Glutamatergic neuron (in vitro differentiated cells): ENCODE results near the gene ARHGEF9. TPM values are rescaled to one million over a fixed set of nuclear protein-coding genes. Genes with fewer than 3 reads are reported as not detected.

Source experiments
- DNase-seq: peaks from one replicate; pipeline ENCODE4 v3.0.0; 2022
- H3K27ac Mint-ChIP-seq: one replicate; pipeline ENCODE4 v1.8.0; 2020; ENCODE audit warnings: mild to moderate bottlenecking, mixed read lengths, inconsistent platforms; ENCODE audit not compliant: unreplicated experiment
- H3K27me3 Mint-ChIP-seq: one replicate; pipeline ENCODE4 v1.8.0; 2020; ENCODE audit warnings: mild to moderate bottlenecking, moderate library complexity, mixed read lengths, inconsistent platforms; ENCODE audit not compliant: unreplicated experiment
- H3K36me3 Mint-ChIP-seq: one replicate; pipeline ENCODE4 v1.8.0; 2020; ENCODE audit warnings: mild to moderate bottlenecking, mixed read lengths, inconsistent platforms; ENCODE audit not compliant: unreplicated experiment
- H3K4me1 Mint-ChIP-seq: one replicate; pipeline ENCODE4 v1.8.0; 2020; ENCODE audit warnings: mild to moderate bottlenecking, low read depth, mixed read lengths, inconsistent platforms; ENCODE audit not compliant: unreplicated experiment
- H3K4me3 Mint-ChIP-seq: one replicate; pipeline ENCODE4 v1.8.0; 2020; ENCODE audit warnings: mild to moderate bottlenecking, mixed read lengths, inconsistent platforms; ENCODE audit not compliant: unreplicated experiment
- H3K9me3 Mint-ChIP-seq: one replicate; pipeline ENCODE4 v1.8.0; 2020; ENCODE audit warnings: mild to moderate bottlenecking, moderate library complexity, mixed read lengths, inconsistent platforms; ENCODE audit not compliant: unreplicated experiment
- total RNA-seq: library from RNA; stranded (reverse); fragmentation: NEBNext Ultra II Directional; extraction: Animal tissue kit (Norgen Biotek cat#: 25700); gene quantifications from one replicate; pipeline ENCODE4 v1.2.1, GENCODE V29; 2021; ENCODE audit not compliant: unreplicated experiment
- TF ChIP-seq, protein P1 (sequence below): fragments of 200-600 bp; sonication (generic); IDR thresholded peaks from one replicate; pipeline ENCODE4 v1.5.0; 2021; ENCODE audit not compliant: partially characterized antibody, unreplicated experiment

The ARHGEF9 gene
- total RNA-seq, 1 donor from 2014 or later = 138 TPM

DNA sequence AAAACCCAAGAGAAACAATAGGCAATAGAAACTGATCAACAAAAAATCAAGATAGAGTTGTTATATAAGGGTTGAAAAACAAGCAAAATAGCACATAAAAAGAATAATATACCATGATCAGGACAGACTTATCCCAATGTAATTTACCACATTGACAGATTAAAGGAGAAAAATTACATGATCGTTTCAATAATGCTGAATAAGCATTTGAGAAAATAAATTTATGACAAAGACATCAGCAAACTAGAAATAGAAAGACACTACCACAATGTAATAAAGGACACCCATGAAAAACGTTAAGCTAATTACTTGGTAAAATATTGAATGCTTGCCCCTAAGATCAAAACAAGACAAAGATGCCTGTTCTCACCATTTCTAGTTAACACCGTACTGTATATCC lies 105.6 kb downstream of the ARHGEF9 start:
- Mint-ChIP-seq H3K4me1 (no peaks in the 10 kb centered on the region), H3K27ac (no peak overlapping the region), H3K27me3 (peaks cover 2% of the 10 kb centered on the region), H3K9me3 (peaks cover 3% of the 10 kb centered on the region), H3K4me3 (no peak overlapping the region), H3K36me3 (peaks cover 15% of the 10 kb centered on the region)
- TF ChIP-seq, protein P1, sequence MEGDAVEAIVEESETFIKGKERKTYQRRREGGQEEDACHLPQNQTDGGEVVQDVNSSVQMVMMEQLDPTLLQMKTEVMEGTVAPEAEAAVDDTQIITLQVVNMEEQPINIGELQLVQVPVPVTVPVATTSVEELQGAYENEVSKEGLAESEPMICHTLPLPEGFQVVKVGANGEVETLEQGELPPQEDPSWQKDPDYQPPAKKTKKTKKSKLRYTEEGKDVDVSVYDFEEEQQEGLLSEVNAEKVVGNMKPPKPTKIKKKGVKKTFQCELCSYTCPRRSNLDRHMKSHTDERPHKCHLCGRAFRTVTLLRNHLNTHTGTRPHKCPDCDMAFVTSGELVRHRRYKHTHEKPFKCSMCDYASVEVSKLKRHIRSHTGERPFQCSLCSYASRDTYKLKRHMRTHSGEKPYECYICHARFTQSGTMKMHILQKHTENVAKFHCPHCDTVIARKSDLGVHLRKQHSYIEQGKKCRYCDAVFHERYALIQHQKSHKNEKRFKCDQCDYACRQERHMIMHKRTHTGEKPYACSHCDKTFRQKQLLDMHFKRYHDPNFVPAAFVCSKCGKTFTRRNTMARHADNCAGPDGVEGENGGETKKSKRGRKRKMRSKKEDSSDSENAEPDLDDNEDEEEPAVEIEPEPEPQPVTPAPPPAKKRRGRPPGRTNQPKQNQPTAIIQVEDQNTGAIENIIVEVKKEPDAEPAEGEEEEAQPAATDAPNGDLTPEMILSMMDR = no peak
- no peak for DNase-seq

DNA sequence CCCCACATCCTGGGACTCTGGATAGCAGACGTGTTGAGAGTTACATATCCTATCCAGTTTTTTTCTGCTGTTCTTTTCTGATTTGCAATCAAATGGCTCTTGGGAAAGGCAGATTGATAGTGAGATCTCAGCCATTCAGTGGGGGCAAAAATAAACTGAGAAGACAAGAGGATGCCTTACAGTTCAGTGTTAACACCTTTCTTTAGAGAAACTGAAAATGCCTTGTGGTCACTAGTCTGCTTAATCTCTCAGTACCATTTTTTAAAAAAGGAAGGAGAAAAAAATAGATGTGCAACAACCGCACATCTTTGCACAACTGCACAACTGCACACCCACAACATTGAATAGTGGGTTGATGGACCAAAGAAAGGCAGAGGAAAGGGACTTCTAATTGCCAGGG lies 109.3 kb downstream of the ARHGEF9 start:
- TF ChIP-seq, protein P1 = no peak
- Mint-ChIP-seq H3K9me3 (no peaks in the 10 kb centered on the region), H3K27ac (no peak overlapping the region)

DNA sequence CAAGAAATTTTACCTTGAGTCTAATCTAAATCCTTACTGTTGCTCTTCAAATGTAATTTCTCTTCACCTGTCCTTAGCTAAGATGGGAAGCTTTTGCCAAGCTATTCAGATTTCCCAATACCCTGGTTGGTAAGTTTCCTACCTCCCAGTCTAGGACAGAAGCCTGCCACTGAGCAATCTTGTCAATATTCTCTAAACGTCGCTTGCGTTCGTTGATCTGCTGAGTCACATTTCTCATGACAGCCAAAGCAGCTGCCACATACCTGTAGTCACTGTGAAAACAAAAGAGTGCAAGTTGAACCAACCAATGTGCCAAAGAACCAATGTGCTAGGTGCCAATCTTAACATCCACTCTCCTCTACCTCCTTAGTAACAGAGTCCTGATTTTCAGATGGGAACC lies 111.1 kb downstream of the ARHGEF9 start:
- no peaks in the 10 kb centered on the region for H3K4me1 Mint-ChIP-seq
- H3K36me3 Mint-ChIP-seq = peaks cover 8% of the 10 kb centered on the region
- H3K4me3 Mint-ChIP-seq = no peak overlapping the region

More for the DNA sequence above, 109.3 kb downstream of the ARHGEF9 start:
- Mint-ChIP-seq H3K4me3 (no peak overlapping the region), H3K27me3 (peaks cover 2% of the 10 kb centered on the region), H3K36me3 (no peaks in the 10 kb centered on the region), H3K4me1 (no peaks in the 10 kb centered on the region)
- no peak for DNase-seq

DNA sequence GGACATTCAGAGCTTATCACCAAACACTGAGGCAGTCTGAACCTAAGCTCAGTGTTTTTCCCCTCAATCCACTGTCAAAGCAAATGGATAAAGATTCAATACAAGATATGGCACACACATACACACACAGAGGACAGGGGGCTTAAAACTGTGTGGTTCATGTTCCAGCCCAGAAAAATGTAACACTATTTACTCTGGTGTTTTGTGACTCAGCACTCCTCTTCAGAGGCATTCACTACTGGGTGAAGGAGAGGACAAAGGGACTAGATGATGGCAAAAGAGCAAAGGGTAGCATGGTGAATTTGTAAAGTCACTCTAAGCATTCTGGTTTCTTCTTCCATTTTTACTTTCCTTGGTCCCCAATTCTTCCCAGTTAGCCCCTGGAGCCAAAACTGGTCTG lies 120.3 kb downstream of the ARHGEF9 start:
- H3K9me3 Mint-ChIP-seq = peaks cover 7% of the 10 kb centered on the region
- no peaks in the 10 kb centered on the region for H3K27me3 Mint-ChIP-seq
- H3K4me1 Mint-ChIP-seq = no peaks in the 10 kb centered on the region
- no peak overlapping the region for H3K4me3 Mint-ChIP-seq
- TF ChIP-seq, protein P1 = no peak
- H3K27ac Mint-ChIP-seq = no peak overlapping the region
- H3K36me3 Mint-ChIP-seq = peaks cover 8% of the 10 kb centered on the region
- no peak for DNase-seq

More for the DNA sequence above, 111.1 kb downstream of the ARHGEF9 start:
- TF ChIP-seq, protein P1 = no peak
- Mint-ChIP-seq H3K27me3 (peaks cover 2% of the 10 kb centered on the region), H3K27ac (no peak overlapping the region), H3K9me3 (peaks cover 4% of the 10 kb centered on the region)
- DNase-seq = no peak

DNA sequence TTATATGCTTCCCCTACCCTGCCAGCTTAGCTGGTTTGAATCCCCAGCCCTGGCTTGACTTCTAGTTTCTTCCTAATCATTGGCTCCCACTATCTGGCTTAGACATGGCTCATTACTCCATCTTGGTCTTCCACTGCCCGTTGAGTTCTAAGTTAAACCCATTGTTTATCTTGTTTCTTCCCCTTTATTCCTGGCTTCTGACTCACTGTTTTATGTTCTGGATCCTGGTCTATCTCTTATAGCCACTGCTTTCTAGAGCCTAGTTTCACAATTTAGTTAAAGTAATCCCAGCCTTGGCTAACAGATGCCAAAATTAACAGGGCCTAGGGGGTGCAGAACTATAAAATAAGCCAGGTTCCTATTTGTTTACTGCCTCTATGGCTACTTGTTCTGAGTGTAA lies 120.9 kb downstream of the ARHGEF9 start:
- peaks cover 2% of the 10 kb centered on the region for H3K9me3 Mint-ChIP-seq
- no peaks in the 10 kb centered on the region for H3K27me3 Mint-ChIP-seq
- peaks cover 1% of the 10 kb centered on the region for H3K4me1 Mint-ChIP-seq
- no peak overlapping the region for H3K27ac Mint-ChIP-seq
- H3K36me3 Mint-ChIP-seq = peaks cover 2% of the 10 kb centered on the region
- H3K4me3 Mint-ChIP-seq = no peak overlapping the region
- no peak for DNase-seq
- TF ChIP-seq, protein P1 = no peak
